ENCODE results near the gene ITGB3BP. TPM values are rescaled to one million over a fixed set of nuclear protein-coding genes. Genes with fewer than 3 reads are reported as not detected.

Gene ITGB3BP
- total RNA-seq, 4 donors from 2014 or later: 6.5 to 35.0 (median 11.3) TPM

DNA sequence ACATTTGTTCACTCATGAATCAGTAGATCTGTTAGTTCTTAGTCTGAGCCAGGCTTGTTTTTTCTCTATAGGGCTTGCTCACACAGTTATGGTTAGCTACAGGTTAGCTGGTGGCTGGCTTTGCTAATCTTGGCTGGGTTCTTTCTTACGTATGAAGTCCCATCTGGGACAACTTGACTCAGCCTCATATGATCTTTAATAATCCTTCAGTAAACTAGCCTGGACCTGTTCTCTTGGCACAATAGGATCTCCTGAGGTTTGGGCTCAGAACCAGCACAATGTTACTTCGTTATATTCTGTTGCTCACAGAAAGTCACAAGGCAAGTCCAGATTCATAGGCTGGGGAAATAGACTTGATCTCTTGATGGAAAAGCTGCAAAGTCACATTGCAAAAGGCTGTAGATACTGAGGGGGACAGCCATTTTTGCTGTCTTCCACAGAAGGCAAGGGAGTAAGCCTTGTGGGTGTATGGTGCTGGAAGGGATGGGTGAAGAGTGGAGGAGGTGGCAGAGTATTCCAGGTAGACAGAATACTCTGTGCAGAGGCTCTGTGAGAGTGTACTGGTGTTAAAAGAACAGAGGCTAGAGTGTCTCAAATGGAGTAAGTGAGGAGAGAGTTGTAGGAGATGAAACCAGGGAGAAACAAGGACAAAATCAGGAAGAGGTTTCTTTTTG lies 24.7 kb upstream of the ITGB3BP start:
- H3K27me3 ChIP-seq: no peaks in the 10 kb centered on the region
- TF ChIP-seq, protein P1, sequence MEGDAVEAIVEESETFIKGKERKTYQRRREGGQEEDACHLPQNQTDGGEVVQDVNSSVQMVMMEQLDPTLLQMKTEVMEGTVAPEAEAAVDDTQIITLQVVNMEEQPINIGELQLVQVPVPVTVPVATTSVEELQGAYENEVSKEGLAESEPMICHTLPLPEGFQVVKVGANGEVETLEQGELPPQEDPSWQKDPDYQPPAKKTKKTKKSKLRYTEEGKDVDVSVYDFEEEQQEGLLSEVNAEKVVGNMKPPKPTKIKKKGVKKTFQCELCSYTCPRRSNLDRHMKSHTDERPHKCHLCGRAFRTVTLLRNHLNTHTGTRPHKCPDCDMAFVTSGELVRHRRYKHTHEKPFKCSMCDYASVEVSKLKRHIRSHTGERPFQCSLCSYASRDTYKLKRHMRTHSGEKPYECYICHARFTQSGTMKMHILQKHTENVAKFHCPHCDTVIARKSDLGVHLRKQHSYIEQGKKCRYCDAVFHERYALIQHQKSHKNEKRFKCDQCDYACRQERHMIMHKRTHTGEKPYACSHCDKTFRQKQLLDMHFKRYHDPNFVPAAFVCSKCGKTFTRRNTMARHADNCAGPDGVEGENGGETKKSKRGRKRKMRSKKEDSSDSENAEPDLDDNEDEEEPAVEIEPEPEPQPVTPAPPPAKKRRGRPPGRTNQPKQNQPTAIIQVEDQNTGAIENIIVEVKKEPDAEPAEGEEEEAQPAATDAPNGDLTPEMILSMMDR (IDR thresholded peaks at IDR 0.05): no peak
- TF ChIP-seq POLR2AphosphoS5 (IDR thresholded peaks at IDR 0.05) (no peak), EP300 (IDR thresholded peaks at IDR 0.05) (no peak), POLR2A (IDR thresholded peaks at IDR 0.05) (no peak)
- 56% methylated on average over 1 to 2 of the region's 2 CpGs for WGBS, 2 donors (ENCODE audit: low coverage in 1 of 2)
- peak overlapping the region in 1 of 4 donors; percentile 41 for H3K27ac ChIP-seq
- no peaks in the 10 kb centered on the region for H3K4me1 ChIP-seq
- ATAC-seq: peak; percentile 92
- peaks cover 0 to 52% of the 10 kb centered on the region in 2 donors for H3K36me3 ChIP-seq
- H3K9me3 ChIP-seq: no peaks in the 10 kb centered on the region
- H3K4me3 ChIP-seq: no peak overlapping the region

DNA sequence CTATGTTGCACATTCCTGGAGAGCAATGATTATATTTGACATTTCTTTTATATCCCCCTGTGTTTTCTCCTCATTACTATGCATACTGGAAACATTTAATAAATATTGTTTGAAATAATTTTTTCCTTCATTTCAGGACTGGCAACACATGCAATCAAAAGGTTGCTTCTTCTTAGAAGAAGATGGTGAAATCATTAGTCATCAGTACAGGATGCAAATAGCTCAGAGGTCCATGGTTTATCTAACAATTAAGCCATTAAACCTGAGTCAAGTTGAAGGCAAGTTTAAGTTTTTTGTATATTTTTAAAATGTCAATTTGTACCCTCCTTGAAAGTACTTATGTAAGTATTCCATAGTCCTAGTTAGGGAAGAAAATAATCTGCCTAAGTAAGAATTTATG lies 22.8 kb upstream of the ITGB3BP start:
- Histone ChIP-seq H3K27me3 (no peaks in the 10 kb centered on the region), H3K36me3 (peaks cover 0 to 56% of the 10 kb centered on the region in 2 donors), H3K4me1 (no peaks in the 10 kb centered on the region), H3K9me3 (no peaks in the 10 kb centered on the region), H3K27ac (no peak overlapping the region), H3K4me3 (no peak overlapping the region)
- TF ChIP-seq POLR2AphosphoS5 (IDR thresholded peaks at IDR 0.05): no peak
- TF ChIP-seq EP300 (IDR thresholded peaks at IDR 0.05): no peak
- TF ChIP-seq, protein P1 (IDR thresholded peaks at IDR 0.05): no peak
- TF ChIP-seq POLR2A (IDR thresholded peaks at IDR 0.05): no peak
- ATAC-seq: no peak

DNA sequence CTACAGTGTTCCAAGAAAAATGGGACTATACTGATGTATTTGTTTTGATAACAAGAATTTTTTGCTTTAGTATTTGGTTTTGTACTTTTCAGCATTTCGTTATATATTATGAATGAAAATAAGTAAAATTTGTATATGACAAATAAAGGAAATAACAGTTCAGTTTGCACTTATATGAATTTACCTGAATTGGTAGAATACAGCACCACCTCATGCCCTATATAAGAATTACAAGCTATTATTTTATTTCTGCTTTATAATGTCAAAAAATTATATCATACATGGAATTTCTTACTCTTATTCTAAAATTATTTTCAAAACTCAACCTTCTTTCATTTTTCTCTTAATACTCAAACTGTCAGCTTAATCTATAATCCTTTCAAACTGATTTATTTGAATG lies 14.9 kb upstream of the ITGB3BP start:
- 61 to 82% methylated on average over 1 of the region's 1 CpG for WGBS, 2 donors (ENCODE audit: low coverage in 1 of 2)
- H3K4me3 ChIP-seq: no peak overlapping the region
- H3K27ac ChIP-seq: no peak overlapping the region

DNA sequence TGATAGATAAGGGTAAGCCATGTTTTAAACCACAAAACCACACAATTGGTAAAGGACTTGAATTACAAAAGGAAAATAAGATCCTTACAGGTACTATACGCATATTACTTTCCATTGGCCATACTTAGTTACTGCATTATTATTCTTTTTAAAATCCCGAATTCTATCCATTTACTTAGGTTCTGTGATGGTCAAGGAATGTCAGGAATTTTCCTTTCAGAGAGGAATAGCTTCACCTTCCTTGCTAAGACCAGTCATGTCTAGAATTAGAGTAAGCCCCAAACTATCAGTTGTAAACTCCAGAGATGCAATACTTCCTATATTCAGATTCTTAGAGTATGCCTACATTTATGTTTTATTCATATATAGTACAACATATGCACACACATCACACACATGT lies 14.0 kb upstream of the ITGB3BP start:
- H3K4me1 ChIP-seq: no peaks in the 10 kb centered on the region
- H3K9me3 ChIP-seq: no peaks in the 10 kb centered on the region
- no peak overlapping the region for H3K4me3 ChIP-seq
- H3K27me3 ChIP-seq: no peaks in the 10 kb centered on the region
- TF ChIP-seq POLR2AphosphoS5 (IDR thresholded peaks at IDR 0.05): no peak
- no peak for TF ChIP-seq EP300 (IDR thresholded peaks at IDR 0.05)
- TF ChIP-seq, protein P1 (IDR thresholded peaks at IDR 0.05): no peak
- TF ChIP-seq POLR2A (IDR thresholded peaks at IDR 0.05): no peak
- H3K27ac ChIP-seq: no peak overlapping the region
- ATAC-seq: no peak
- 84 to 88% methylated on average over 2 of the region's 2 CpGs for WGBS, 2 donors (ENCODE audit: low coverage in 1 of 2)
- peaks cover 0 to 57% of the 10 kb centered on the region in 2 donors for H3K36me3 ChIP-seq

More for the DNA sequence above, 14.9 kb upstream of the ITGB3BP start:
- Histone ChIP-seq H3K27me3 (no peaks in the 10 kb centered on the region), H3K9me3 (no peaks in the 10 kb centered on the region), H3K4me1 (no peaks in the 10 kb centered on the region), H3K36me3 (peaks cover 0 to 51% of the 10 kb centered on the region in 2 donors)
- no peak for TF ChIP-seq POLR2AphosphoS5 (IDR thresholded peaks at IDR 0.05)
- TF ChIP-seq, protein P1 (IDR thresholded peaks at IDR 0.05): peak; percentile 31 to 42 (median 41)
- no peak for ATAC-seq

DNA sequence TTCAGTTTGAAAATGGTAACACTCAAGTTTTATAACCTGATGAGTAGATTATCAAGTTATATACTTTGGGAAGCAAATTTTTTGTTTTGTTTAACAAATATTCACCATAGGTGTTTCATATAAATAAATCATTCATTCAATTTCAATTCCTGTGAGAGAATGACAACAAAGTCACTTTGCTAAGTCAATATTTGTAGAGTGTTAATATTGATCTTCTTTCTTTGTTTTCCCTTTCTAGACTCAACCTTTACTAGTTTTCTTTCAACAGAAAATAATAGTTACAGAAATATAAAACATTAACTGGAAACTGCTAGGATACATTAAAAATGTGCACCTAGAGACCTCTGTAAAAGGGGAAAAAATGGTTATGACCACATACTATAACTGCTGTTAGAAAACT lies 11.4 kb upstream of the ITGB3BP start:
- Histone ChIP-seq H3K4me1 (no peaks in the 10 kb centered on the region), H3K4me3 (no peak overlapping the region), H3K27ac (no peak overlapping the region), H3K27me3 (no peaks in the 10 kb centered on the region), H3K9me3 (no peaks in the 10 kb centered on the region), H3K36me3 (peaks cover 0 to 65% of the 10 kb centered on the region in 2 donors)
- no peak for TF ChIP-seq POLR2A (IDR thresholded peaks at IDR 0.05)
- TF ChIP-seq, protein P1 (IDR thresholded peaks at IDR 0.05): no peak
- TF ChIP-seq EP300 (IDR thresholded peaks at IDR 0.05): no peak
- no peak for ATAC-seq
